Measurements from ENCODE around the gene JAK3. TPM values are rescaled to one million over a fixed set of nuclear protein-coding genes. Genes with fewer than 3 reads are reported as not detected.
A peak's percentile ranks its signal among the peaks of the same experiment; 100 is the strongest.
"Not testable (repeated sequence)": the region's sequence is repeated elsewhere in the genome, so short reads cannot be mapped to it uniquely, and the experiment has no call there.

The JAK3 gene
- polyA plus RNA-seq, 3 donors: 13.8 to 44.6 (median 34.0) TPM

- Histone ChIP-seq H3K4me2 (replicated peaks; ENCODE audit: extremely low read depth, low read length, poor library complexity, severe bottlenecking) (peak overlapping the region; percentile 60), H3K4me1 (ENCODE audit: control insufficient read depth in 1 of 2, insufficient read depth in 2 of 2, low read length in 2 of 2) (peaks cover 19 to 20% of the 10 kb centered on the region in 2 donors), H3K36me3 (replicated peaks in 1 of 2; ENCODE audit: control insufficient read depth in 1 of 2, insufficient read depth in 2 of 2, low read length in 2 of 2) (no peaks in the 10 kb centered on the region), H4K20me1 (ENCODE audit: insufficient read depth, low read length) (no peaks in the 10 kb centered on the region), H3K4me3 (replicated peaks in 1 of 3; ENCODE audit: low read depth in 2 of 3, low read length in 3 of 3) (peak overlapping the region in 1 of 3 experiments; percentile 42), H3K9me3 (replicated peaks in 1 of 2; ENCODE audit: control insufficient read depth in 1 of 2, insufficient read depth in 1 of 2, low read length in 2 of 2) (no peaks in the 10 kb centered on the region), H2AFZ (ENCODE audit: insufficient read depth, low read depth, low read length, poor library complexity, severe bottlenecking) (peak overlapping the region; percentile 80), H3K9ac (ENCODE audit: insufficient read depth, low read length, poor library complexity, severe bottlenecking) (no peak overlapping the region), H3K79me2 (ENCODE audit: insufficient read depth, low read length) (no peaks in the 10 kb centered on the region), H3K27me3 (ENCODE audit: control insufficient read depth in 2 of 2, insufficient read depth in 2 of 2, low read length in 2 of 2) (peaks cover 0 to 9% of the 10 kb centered on the region in 2 donors), H3K27ac (ENCODE audit: low read depth in 1 of 2, low read length in 2 of 2) (peak overlapping the region; percentile 34 to 65)
- peaks cover 23% of the 10 kb centered on the region for H3K4me1 Mint-ChIP-seq
- intact Hi-C loops (cut with micrococcal nuclease): loop anchor here in 1 of 2 donors (5.0 kb wide), 1 partner anchor 34 kb away; no protein-coding TSS in a partner anchor
- peaks cover 27 to 37% (median 30%) of the 10 kb centered on the region in 3 donors for H3K27me3 Mint-ChIP-seq (ENCODE audit: low read depth in 3 of 3)
- H3K9me3 Mint-ChIP-seq: peaks cover 0 to 5% (median 1%) of the 10 kb centered on the region in 7 donors
- WGBS (ENCODE audit: insufficient coverage): 2% methylated on average over 10 of the region's 14 CpGs
- peak; percentile 65 to 70 (median 69) for DNase-seq
- H3K4me3 Mint-ChIP-seq: peak overlapping the region; percentile 61 to 87
- peaks cover 0 to 6% of the 10 kb centered on the region in 2 donors for H3K36me3 Mint-ChIP-seq
- H3K27ac Mint-ChIP-seq: peak overlapping the region; percentile 35 to 91 (median 81)
- TF ChIP-seq, protein P1, sequence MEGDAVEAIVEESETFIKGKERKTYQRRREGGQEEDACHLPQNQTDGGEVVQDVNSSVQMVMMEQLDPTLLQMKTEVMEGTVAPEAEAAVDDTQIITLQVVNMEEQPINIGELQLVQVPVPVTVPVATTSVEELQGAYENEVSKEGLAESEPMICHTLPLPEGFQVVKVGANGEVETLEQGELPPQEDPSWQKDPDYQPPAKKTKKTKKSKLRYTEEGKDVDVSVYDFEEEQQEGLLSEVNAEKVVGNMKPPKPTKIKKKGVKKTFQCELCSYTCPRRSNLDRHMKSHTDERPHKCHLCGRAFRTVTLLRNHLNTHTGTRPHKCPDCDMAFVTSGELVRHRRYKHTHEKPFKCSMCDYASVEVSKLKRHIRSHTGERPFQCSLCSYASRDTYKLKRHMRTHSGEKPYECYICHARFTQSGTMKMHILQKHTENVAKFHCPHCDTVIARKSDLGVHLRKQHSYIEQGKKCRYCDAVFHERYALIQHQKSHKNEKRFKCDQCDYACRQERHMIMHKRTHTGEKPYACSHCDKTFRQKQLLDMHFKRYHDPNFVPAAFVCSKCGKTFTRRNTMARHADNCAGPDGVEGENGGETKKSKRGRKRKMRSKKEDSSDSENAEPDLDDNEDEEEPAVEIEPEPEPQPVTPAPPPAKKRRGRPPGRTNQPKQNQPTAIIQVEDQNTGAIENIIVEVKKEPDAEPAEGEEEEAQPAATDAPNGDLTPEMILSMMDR (IDR thresholded peaks at IDR 0.05): no peak
Measured at GRCh38 chr19:17803264-17803896, 44.4 kb downstream of the JAK3 start.

GRCh38 chr19:17802137-17802858, 45.5 kb downstream of the JAK3 start:
- H3K27me3 ChIP-seq (ENCODE audit: control insufficient read depth in 2 of 2, insufficient read depth in 2 of 2, low read length in 2 of 2): no peaks in the 10 kb centered on the region
- intact Hi-C loops (cut with micrococcal nuclease): loop anchor here in 1 of 2 donors (5.0 kb wide), 1 partner anchor 35 kb away; no protein-coding TSS in a partner anchor
- whole genome bisulfite sequencing (ENCODE audit: insufficient coverage): 81% methylated on average over 6 of the region's 12 CpGs
- H3K27ac Mint-ChIP-seq: peak overlapping the region in 1 of 7 donors; percentile 51
- H4K20me1 ChIP-seq (ENCODE audit: insufficient read depth, low read length): no peaks in the 10 kb centered on the region
- H3K4me1 ChIP-seq (ENCODE audit: control insufficient read depth in 1 of 2, insufficient read depth in 2 of 2, low read length in 2 of 2): peaks cover 17 to 19% of the 10 kb centered on the region in 2 donors
- H3K9me3 Mint-ChIP-seq: peaks cover 0 to 5% (median 1%) of the 10 kb centered on the region in 7 donors
- no peaks in the 10 kb centered on the region for H3K9me3 ChIP-seq (replicated peaks in 1 of 2; ENCODE audit: control insufficient read depth in 1 of 2, insufficient read depth in 1 of 2, low read length in 2 of 2)
- peaks cover 21 to 34% (median 21%) of the 10 kb centered on the region in 3 donors for H3K27me3 Mint-ChIP-seq (ENCODE audit: low read depth in 3 of 3)
- H3K4me3 Mint-ChIP-seq: peak overlapping the region in 1 of 2 donors; percentile 35
- H3K27ac ChIP-seq (ENCODE audit: low read depth in 1 of 2, low read length in 2 of 2): no peak overlapping the region
- H3K4me1 Mint-ChIP-seq: peaks cover 23% of the 10 kb centered on the region
- H3K36me3 ChIP-seq (replicated peaks in 1 of 2; ENCODE audit: control insufficient read depth in 1 of 2, insufficient read depth in 2 of 2, low read length in 2 of 2): no peaks in the 10 kb centered on the region
- TF ChIP-seq, protein P1 (IDR thresholded peaks at IDR 0.05): no peak
- H2AFZ ChIP-seq (ENCODE audit: insufficient read depth, low read depth, low read length, poor library complexity, severe bottlenecking): peak overlapping the region; percentile 80
- H3K4me2 ChIP-seq (replicated peaks; ENCODE audit: extremely low read depth, low read length, poor library complexity, severe bottlenecking): no peak overlapping the region
- H3K9ac ChIP-seq (ENCODE audit: insufficient read depth, low read length, poor library complexity, severe bottlenecking): no peak overlapping the region
- no peaks in the 10 kb centered on the region for H3K79me2 ChIP-seq (ENCODE audit: insufficient read depth, low read length)
- no peak overlapping the region for H3K4me3 ChIP-seq (replicated peaks in 1 of 3; ENCODE audit: low read depth in 2 of 3, low read length in 3 of 3)
- H3K36me3 Mint-ChIP-seq: peaks cover 0 to 6% of the 10 kb centered on the region in 2 donors
- DNase-seq: no peak

GRCh38 chr19:17798599-17798998, 49.2 kb downstream of the JAK3 start:
- H3K4me3 ChIP-seq (replicated peaks in 1 of 3; ENCODE audit: low read depth in 2 of 3, low read length in 3 of 3); H3K36me3 ChIP-seq (replicated peaks in 1 of 2; ENCODE audit: control insufficient read depth in 1 of 2, insufficient read depth in 2 of 2, low read length in 2 of 2); H4K20me1 ChIP-seq (ENCODE audit: insufficient read depth, low read length); H3K27ac ChIP-seq (ENCODE audit: low read depth in 1 of 2, low read length in 2 of 2); H3K4me3 Mint-ChIP-seq; H3K9ac ChIP-seq (ENCODE audit: insufficient read depth, low read length, poor library complexity, severe bottlenecking); DNase-seq; H3K79me2 ChIP-seq (ENCODE audit: insufficient read depth, low read length); intact Hi-C loops (cut with micrococcal nuclease); H3K4me2 ChIP-seq (replicated peaks; ENCODE audit: extremely low read depth, low read length, poor library complexity, severe bottlenecking); H2AFZ ChIP-seq (ENCODE audit: insufficient read depth, low read depth, low read length, poor library complexity, severe bottlenecking); H3K9me3 ChIP-seq (replicated peaks in 1 of 2; ENCODE audit: control insufficient read depth in 1 of 2, insufficient read depth in 1 of 2, low read length in 2 of 2); H3K36me3 Mint-ChIP-seq; H3K27ac Mint-ChIP-seq: not testable (repeated sequence)
- Mint-ChIP-seq H3K9me3 (peaks cover 0 to 17% (median 0%) of the 10 kb centered on the region in 7 donors), H3K27me3 (ENCODE audit: low read depth in 3 of 3) (peaks cover 46 to 52% (median 48%) of the 10 kb centered on the region in 3 donors), H3K4me1 (peaks cover 28% of the 10 kb centered on the region)
- Histone ChIP-seq H3K4me1 (ENCODE audit: control insufficient read depth in 1 of 2, insufficient read depth in 2 of 2, low read length in 2 of 2) (peaks cover 21 to 28% of the 10 kb centered on the region in 2 donors), H3K27me3 (ENCODE audit: control insufficient read depth in 2 of 2, insufficient read depth in 2 of 2, low read length in 2 of 2) (peaks cover 9 to 27% of the 10 kb centered on the region in 2 donors)
- 96% methylated on average over 3 of the region's 3 CpGs for WGBS (ENCODE audit: insufficient coverage)
